Suprapubic skin (tissue), 4 donors: Measurements from ENCODE around the gene KRT78. TPM values are rescaled to one million over a fixed set of nuclear protein-coding genes. Genes with fewer than 3 reads are reported as not detected.

Source experiments
- DNase-seq, 2 donors: peaks; one replicate each; pipeline ENCODE4 v3.0.0-alpha.2; 2019; ENCODE audit warnings: low spot score in 2 of 2
- H3K27ac ChIP-seq: fragments of 200-600 bp; sonication (generic); one replicate; pipeline ENCODE4 v1.5.1; 2019
- H3K27me3 ChIP-seq: fragments of 200-600 bp; sonication (generic); one replicate; pipeline ENCODE4 v1.5.1; 2019
- H3K36me3 ChIP-seq: fragments of 200-600 bp; sonication (generic); one replicate; pipeline ENCODE4 v1.5.1; 2019
- H3K4me1 ChIP-seq: fragments of 200-600 bp; sonication (generic); one replicate; pipeline ENCODE4 v1.5.1; 2019
- H3K4me3 ChIP-seq: fragments of 200-600 bp; sonication (generic); one replicate; pipeline ENCODE4 v1.5.1; 2019; ENCODE audit warnings: mild to moderate bottlenecking
- H3K9me3 ChIP-seq: fragments of 200-600 bp; sonication (generic); one replicate; pipeline ENCODE4 v1.5.1; 2019
- CTCF ChIP-seq, 2 donors: fragments of 200-600 bp in 1 of 2; fragments of 450-650 bp in 1 of 2; sonication (generic) in 1 of 2; IDR thresholded peaks; one replicate each; pipeline ENCODE4 v1.5.1; 2016 to 2019; ENCODE audit warnings: antibody characterized with exemption in 2 of 2, mild to moderate bottlenecking in 1 of 2, moderate library complexity in 1 of 2
- EP300 ChIP-seq: sonication (generic); formaldehyde crosslinking; IDR thresholded peaks from one replicate; pipeline ENCODE4 v1.6.1; 2017; ENCODE audit warnings: antibody characterized with exemption
- POLR2A ChIP-seq, 2 donors: fragments of 450-650 bp; IDR thresholded peaks; one replicate each; pipeline ENCODE4 v1.6.1; 2017; ENCODE audit warnings: antibody characterized with exemption in 2 of 2, mild to moderate bottlenecking in 2 of 2, moderate library complexity in 2 of 2
- POLR2AphosphoS5 ChIP-seq, 3 donors: sonication (generic); formaldehyde crosslinking; IDR thresholded peaks; one replicate each; pipeline ENCODE4 v1.6.1; 2017; ENCODE audit warnings: antibody characterized with exemption in 3 of 3
- WGBS: methylation state at CpG from one replicate; pipeline ENCODE4 v1.1.5; 2018; 5-methylcytosine and 5-hydroxymethylcytosine counted together
- total RNA-seq, 4 donors: library from RNA; depleted of rRNA; stranded (reverse); fragments of >200 nt; gene quantifications; one replicate each; pipeline ENCODE4 v1.1.0, GENCODE V29; 2016

KRT78 gene
- total RNA-seq, 4 donors from 2014 or later = 48.9 to 115 (median 80.0) TPM

DNA sequence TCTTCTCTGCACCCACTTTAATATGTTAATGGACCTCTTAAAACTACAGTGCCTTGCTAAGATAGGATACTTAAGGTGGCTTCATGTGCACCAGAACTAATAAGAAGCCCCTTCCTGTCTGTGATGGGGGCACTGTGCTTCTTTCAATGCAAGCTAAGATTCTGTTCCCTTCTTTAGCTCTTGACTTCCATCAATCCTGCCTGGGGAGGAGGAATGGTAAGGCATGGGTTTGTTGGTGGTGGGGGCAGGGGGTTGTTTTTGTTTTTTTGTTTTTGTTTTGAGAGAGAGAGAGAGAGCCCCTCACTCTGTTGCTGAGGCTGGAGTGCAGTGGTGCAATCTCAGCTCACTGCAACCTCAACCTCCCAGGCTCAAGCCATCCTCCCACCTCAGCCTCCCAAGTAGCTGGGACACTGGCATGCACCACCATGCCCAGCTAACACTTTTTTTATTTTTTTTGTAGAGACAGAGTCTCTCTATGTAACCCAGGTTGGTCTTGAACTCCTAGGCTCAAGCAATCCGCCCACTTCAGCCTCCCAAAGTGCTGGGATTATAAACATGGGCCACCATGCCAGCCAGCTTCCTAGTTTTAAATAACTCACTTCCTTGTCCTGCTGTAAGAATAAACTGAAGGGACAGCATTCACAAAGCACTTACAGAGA, 48.4 kb downstream of the KRT78 start:
- no peak for DNase-seq
- Histone ChIP-seq H3K27me3 (no peaks in the 10 kb centered on the region), H3K4me3 (no peak overlapping the region), H3K36me3 (no peaks in the 10 kb centered on the region), H3K4me1 (no peaks in the 10 kb centered on the region), H3K27ac (no peak overlapping the region), H3K9me3 (no peaks in the 10 kb centered on the region)
- TF ChIP-seq CTCF (IDR thresholded peaks at IDR 0.05) (no peak), EP300 (no peak), POLR2AphosphoS5 (IDR thresholded peaks at IDR 0.05) (no peak), POLR2A (IDR thresholded peaks at IDR 0.05) (no peak)
- WGBS = 62% methylated on average over 1 of the region's 1 CpG

DNA sequence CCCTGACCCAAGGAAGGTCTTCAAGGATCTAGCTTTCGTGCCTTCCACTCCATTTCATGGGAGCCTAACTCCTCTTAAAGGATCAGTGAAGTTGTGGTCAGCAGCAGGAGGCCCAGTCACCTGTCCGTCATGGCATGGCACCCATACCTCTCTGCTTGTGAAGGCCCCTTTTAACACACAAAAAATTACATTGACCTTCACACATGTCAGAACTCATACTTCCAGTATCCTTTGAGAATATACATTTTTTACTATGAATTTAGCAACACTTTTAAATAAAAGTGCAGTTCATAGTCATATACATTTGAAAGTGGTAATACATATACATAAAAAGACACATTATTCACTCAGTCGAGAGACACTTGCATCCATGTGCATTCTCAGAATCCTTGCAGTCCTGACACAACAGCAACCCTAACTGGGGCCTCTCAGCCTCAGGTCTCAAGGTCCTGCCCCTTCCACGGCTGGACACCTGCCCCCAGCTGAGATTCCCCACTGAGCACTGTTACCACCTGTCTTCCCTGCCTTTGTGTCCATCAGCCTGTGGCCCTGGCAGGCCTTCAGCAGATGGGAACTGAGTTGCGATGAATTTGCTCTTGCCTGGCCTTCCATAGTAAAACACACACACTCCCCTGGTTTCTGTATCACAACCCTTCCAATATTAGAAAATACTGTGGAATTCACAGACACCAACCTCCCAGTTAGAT, 49.1 kb downstream of the KRT78 start:
- H3K9me3 ChIP-seq = no peaks in the 10 kb centered on the region
- no peaks in the 10 kb centered on the region for H3K36me3 ChIP-seq
- no peak overlapping the region for H3K27ac ChIP-seq
- 69% methylated on average over 5 of the region's 5 CpGs for WGBS
- no peaks in the 10 kb centered on the region for H3K4me1 ChIP-seq
- DNase-seq = no peak
- no peak overlapping the region for H3K4me3 ChIP-seq
- TF ChIP-seq EP300 = no peak
- TF ChIP-seq POLR2A (IDR thresholded peaks at IDR 0.05) = no peak
- no peak for TF ChIP-seq CTCF (IDR thresholded peaks at IDR 0.05)
- no peak for TF ChIP-seq POLR2AphosphoS5 (IDR thresholded peaks at IDR 0.05)
- H3K27me3 ChIP-seq = no peaks in the 10 kb centered on the region

- Histone ChIP-seq H3K4me3 (no peak overlapping the region), H3K36me3 (no peaks in the 10 kb centered on the region), H3K4me1 (no peaks in the 10 kb centered on the region), H3K27ac (no peak overlapping the region), H3K9me3 (no peaks in the 10 kb centered on the region), H3K27me3 (no peaks in the 10 kb centered on the region)
- DNase-seq = no peak
- WGBS = 63% methylated on average over 7 of the region's 7 CpGs
- no peak for TF ChIP-seq CTCF (IDR thresholded peaks at IDR 0.05)
Measured at GRCh38 chr12:52798671-52799504, 49.9 kb downstream of the KRT78 start.

- no peaks in the 10 kb centered on the region for H3K9me3 ChIP-seq
- no peak overlapping the region for H3K27ac ChIP-seq
- H3K36me3 ChIP-seq = no peaks in the 10 kb centered on the region
- TF ChIP-seq POLR2AphosphoS5 (IDR thresholded peaks at IDR 0.05) = no peak
- no peak for TF ChIP-seq CTCF (IDR thresholded peaks at IDR 0.05)
- TF ChIP-seq POLR2A (IDR thresholded peaks at IDR 0.05) = no peak
- TF ChIP-seq EP300 = no peak
- H3K27me3 ChIP-seq = peaks cover under 1% of the 10 kb centered on the region
- 91% methylated on average over 4 of the region's 4 CpGs for WGBS
- DNase-seq = no peak
- no peaks in the 10 kb centered on the region for H3K4me1 ChIP-seq
- no peak overlapping the region for H3K4me3 ChIP-seq
Measured at GRCh38 chr12:52798003-52798670, 50.7 kb downstream of the KRT78 start.
